ENCODE results near the gene NR4A1.

- TF ChIP-seq USF1 (CRISPR knock-in tag; IDR thresholded peaks at IDR 0.05) (no peak), CTCF (IDR thresholded peaks at IDR 0.05) (no peak), ESRRA (CRISPR knock-in tag; IDR thresholded peaks at IDR 0.05; ENCODE audit: borderline replicate concordance) (no peak), TP53 (CRISPR knock-in tag; IDR thresholded peaks at IDR 0.05) (no peak)
These were observed 11.2 kb downstream of the NR4A1 start for GRCh38 chr12:52062167-52063081.
